ENCODE data around the gene ETNK2. TPM values are rescaled to one million over a fixed set of nuclear protein-coding genes. Genes with fewer than 3 reads are reported as not detected.

The ETNK2 gene
- total and polyA plus RNA-seq, 3 experiments from 2014 or later, result 0.91 to 6.1 (median 1.1) TPM

DNA sequence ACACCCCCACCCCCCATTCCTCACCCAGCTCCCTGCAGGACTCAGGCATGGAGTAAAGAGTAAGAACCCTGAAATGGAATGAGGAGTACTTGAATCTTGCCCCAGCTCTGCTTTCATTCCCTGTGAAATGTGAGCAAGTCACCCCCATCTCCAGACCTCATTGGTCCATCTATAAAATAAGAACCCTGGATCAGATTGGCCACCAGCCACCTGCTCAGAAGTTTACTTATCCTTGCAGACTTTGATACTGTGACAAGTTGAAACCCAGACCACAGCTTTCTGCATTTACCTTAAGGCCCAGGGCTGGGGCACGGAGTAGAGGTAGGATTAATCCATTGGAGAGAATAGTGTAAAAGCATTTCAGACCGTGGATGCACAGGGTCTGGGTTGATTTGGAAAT, 42.2 kb upstream of the ETNK2 start:
- DNase-seq, result no peak
- POLR2A ChIA-PET, result no interaction called here
- Histone ChIP-seq H3K4me1 (ENCODE audit: insufficient read depth, low read length) (no peaks in the 10 kb centered on the region), H3K27ac (ENCODE audit: low read depth, low read length) (no peak overlapping the region), H3K4me3 (ENCODE audit: low read length) (no peak overlapping the region), H3K36me3 (ENCODE audit: insufficient read depth, low read length) (no peaks in the 10 kb centered on the region), H3K9me3 (ENCODE audit: low read length) (no peaks in the 10 kb centered on the region), H3K27me3 (ENCODE audit: insufficient read depth, low read length, poor library complexity, severe bottlenecking) (peaks cover 15% of the 10 kb centered on the region)
- H3K9me3 Mint-ChIP-seq, result no peaks in the 10 kb centered on the region
- H3K27me3 Mint-ChIP-seq, result peaks cover 31 to 55% of the 10 kb centered on the region in 2 donors
- H3K4me3 Mint-ChIP-seq, result no peak overlapping the region
- H3K36me3 Mint-ChIP-seq, result no peaks in the 10 kb centered on the region
- peaks cover 14 to 26% (median 21%) of the 10 kb centered on the region in 3 donors for H3K4me1 Mint-ChIP-seq
- H3K27ac Mint-ChIP-seq, result peak overlapping the region in 1 of 8 donors; percentile 35
- CTCF ChIA-PET, result interaction anchor here (1.6 to 4.5 kb wide), 2 partner anchors 12 to 169 kb away, joined by 3 to 15 read pairs; no protein-coding TSS in a partner anchor

DNA sequence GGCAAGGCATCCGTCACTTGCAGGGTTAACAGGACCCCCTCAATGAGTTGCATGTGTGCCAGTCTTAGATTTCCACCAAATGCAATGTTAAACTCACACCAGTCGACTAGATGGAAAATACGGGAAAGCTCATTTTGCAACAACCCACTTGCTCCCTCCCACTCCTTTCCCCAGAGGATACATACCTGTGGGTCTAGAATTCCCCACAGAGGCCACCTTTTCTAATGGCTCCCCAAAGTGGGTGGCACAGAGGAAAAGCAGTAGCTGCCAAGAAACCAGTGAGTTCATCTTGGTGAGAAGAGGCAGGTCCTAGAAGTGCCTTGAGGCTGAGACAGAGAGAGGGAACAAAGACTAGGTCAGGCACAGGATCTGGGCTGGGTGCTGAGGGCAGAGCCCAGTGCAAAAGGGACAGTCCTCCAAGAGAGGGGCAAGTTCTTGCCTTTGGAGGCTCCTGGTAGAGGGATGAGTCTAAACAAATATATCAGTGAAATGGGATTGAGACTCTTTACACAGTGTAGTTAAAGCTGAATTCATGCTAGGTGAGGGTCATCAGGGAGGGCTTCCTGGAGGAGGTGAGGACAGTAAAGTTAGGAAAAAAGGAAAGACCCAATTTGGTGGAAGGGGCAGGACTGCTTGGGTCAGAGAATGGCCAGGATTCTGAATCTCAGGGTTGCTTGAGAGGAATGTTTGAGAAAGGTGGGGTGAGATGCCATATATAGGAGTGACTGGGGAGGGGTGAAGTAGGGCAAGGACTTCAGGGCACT, 40.9 kb upstream of the ETNK2 start:
- H3K36me3 Mint-ChIP-seq, result no peaks in the 10 kb centered on the region
- no peaks in the 10 kb centered on the region for H3K36me3 ChIP-seq (ENCODE audit: insufficient read depth, low read length)
- H3K4me3 Mint-ChIP-seq, result no peak overlapping the region
- no peaks in the 10 kb centered on the region for H3K9me3 ChIP-seq (ENCODE audit: low read length)
- ChIA-PET CTCF (interaction anchor here (1.6 to 4.5 kb wide), 2 partner anchors 14 to 170 kb away, joined by 3 to 15 read pairs; no protein-coding TSS in a partner anchor), POLR2A (no interaction called here)
- no peaks in the 10 kb centered on the region for H3K9me3 Mint-ChIP-seq
- H3K27me3 Mint-ChIP-seq, result peaks cover 30 to 59% of the 10 kb centered on the region in 2 donors
- DNase-seq, result no peak
- H3K4me3 ChIP-seq (ENCODE audit: low read length), result no peak overlapping the region
- peaks cover 14 to 31% (median 24%) of the 10 kb centered on the region in 3 donors for H3K4me1 Mint-ChIP-seq
- H3K27ac ChIP-seq (ENCODE audit: low read depth, low read length), result no peak overlapping the region
- peaks cover 15% of the 10 kb centered on the region for H3K27me3 ChIP-seq (ENCODE audit: insufficient read depth, low read length, poor library complexity, severe bottlenecking)
- no peaks in the 10 kb centered on the region for H3K4me1 ChIP-seq (ENCODE audit: insufficient read depth, low read length)
- peak overlapping the region in 2 of 8 donors; percentile 31 to 39 for H3K27ac Mint-ChIP-seq

DNA sequence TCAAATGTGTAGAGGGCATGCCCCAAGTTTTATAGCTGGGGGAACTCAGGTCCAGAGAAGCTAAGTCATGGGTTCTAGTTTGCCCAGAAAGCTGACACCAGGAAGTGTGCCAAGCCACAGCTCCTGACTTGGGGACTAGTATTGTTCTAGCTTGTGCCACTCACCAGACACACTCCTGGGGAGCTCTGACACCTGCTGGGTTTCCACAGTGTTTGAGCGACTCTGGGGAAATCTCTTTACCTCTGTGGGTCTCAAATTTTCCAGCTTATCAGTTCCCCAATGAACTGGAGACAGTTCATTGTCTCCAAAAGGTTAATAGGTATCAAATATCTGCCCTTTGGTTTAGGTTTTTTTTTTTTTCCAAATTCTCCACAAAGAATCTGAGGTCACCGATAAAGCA, 40.2 kb upstream of the ETNK2 start:
- H3K27me3 ChIP-seq (ENCODE audit: insufficient read depth, low read length, poor library complexity, severe bottlenecking), result peaks cover 16% of the 10 kb centered on the region
- H3K4me1 Mint-ChIP-seq, result peaks cover 14 to 31% (median 24%) of the 10 kb centered on the region in 3 donors
- ChIA-PET POLR2A (no interaction called here), CTCF (interaction anchor here (4.5 kb wide), 1 partner anchor 14 kb away, joined by 15 read pairs; no protein-coding TSS in a partner anchor)
- no peak overlapping the region for H3K4me3 ChIP-seq (ENCODE audit: low read length)
- no peak for DNase-seq
- no peaks in the 10 kb centered on the region for H3K36me3 Mint-ChIP-seq
- H3K27me3 Mint-ChIP-seq, result peaks cover 32 to 63% of the 10 kb centered on the region in 2 donors
- no peak overlapping the region for H3K27ac ChIP-seq (ENCODE audit: low read depth, low read length)
- no peak overlapping the region for H3K4me3 Mint-ChIP-seq
- no peaks in the 10 kb centered on the region for H3K9me3 Mint-ChIP-seq
- no peak overlapping the region for H3K27ac Mint-ChIP-seq
- H3K9me3 ChIP-seq (ENCODE audit: low read length), result no peaks in the 10 kb centered on the region
- H3K36me3 ChIP-seq (ENCODE audit: insufficient read depth, low read length), result no peaks in the 10 kb centered on the region
- no peaks in the 10 kb centered on the region for H3K4me1 ChIP-seq (ENCODE audit: insufficient read depth, low read length)

DNA sequence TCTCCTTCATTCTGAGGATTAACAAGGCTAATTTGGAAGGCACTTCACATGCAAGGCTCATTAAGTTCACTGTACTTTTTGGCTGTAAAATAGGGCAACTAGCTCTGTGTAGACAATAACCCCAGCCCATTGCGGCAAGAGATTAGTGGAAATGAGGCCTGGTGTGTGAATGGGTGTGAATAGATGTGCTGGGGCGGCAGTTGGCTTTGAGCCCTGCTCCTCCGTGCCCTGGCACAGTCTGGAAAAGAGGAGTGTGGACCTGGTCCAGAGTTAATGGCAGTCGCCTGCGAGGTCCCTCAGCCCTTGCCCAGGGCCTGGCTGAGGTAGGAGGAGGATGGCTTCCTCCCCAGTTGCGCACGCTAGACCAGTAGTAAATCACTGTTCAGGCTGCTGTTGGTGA, 39.6 kb upstream of the ETNK2 start:
- Mint-ChIP-seq H3K27ac (no peak overlapping the region), H3K4me1 (peaks cover 14 to 31% (median 22%) of the 10 kb centered on the region in 3 donors), H3K36me3 (no peaks in the 10 kb centered on the region), H3K4me3 (no peak overlapping the region), H3K9me3 (no peaks in the 10 kb centered on the region), H3K27me3 (peaks cover 35 to 68% of the 10 kb centered on the region in 2 donors)
- Histone ChIP-seq H3K27ac (ENCODE audit: low read depth, low read length) (no peak overlapping the region), H3K9me3 (ENCODE audit: low read length) (no peaks in the 10 kb centered on the region), H3K36me3 (ENCODE audit: insufficient read depth, low read length) (no peaks in the 10 kb centered on the region), H3K27me3 (ENCODE audit: insufficient read depth, low read length, poor library complexity, severe bottlenecking) (peaks cover 20% of the 10 kb centered on the region), H3K4me3 (ENCODE audit: low read length) (no peak overlapping the region), H3K4me1 (ENCODE audit: insufficient read depth, low read length) (no peaks in the 10 kb centered on the region)
- DNase-seq, result no peak
- CTCF ChIA-PET, result interaction anchor here (0.9 to 4.5 kb wide), 2 partner anchors 15 to 172 kb away, joined by 3 to 15 read pairs; no protein-coding TSS in a partner anchor
- POLR2A ChIA-PET, result no interaction called here

DNA sequence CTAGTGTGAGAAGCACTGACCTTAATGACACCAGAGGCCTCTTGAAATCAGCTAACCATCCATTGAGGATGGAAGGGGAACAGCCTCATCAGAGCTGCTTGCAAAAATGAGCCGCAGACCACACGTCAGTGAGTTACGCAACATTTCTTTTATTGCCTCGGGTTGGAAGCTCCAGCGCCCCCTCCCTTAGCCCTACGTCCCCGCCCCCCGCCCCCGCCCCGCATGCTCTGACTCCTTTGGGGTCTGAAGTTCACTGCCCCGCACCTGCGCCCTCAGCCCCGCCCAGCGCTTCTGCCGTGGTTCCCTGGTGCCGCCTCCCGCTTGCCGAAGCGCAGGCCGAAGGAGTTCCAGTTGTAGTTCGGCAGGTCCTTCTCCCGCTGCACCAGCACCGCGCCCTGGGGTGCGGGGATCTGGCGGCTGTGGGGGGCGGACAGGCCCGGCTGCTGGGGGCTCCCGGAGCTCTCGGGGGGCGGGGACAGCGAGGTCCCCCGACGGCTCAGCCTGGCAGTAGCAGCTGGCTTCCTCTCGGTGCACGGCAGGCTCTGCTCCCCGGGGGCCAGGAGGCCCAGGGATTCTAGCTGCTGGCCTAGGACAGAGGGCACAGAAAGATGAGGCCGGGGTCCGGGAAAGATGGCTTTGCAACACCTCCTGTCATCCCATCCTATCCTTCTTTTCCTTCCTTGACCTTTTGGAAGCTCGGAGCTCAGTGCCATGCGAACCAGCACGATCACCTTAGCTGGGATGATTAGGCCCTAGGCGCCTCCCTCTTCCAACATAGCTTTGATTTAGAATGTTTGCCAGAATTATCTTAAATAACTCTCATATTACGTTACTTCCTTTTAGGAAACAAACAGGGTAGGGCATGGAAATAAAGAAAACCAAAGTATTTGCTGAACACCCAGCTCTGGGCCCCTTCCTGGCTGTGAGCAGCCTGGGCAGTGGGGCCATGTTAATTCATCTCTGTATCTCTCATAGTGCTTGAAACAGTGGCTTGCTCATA, 38.7 kb upstream of the ETNK2 start:
- Mint-ChIP-seq H3K27me3 (peaks cover 40 to 68% of the 10 kb centered on the region in 2 donors), H3K27ac (peak overlapping the region in 3 of 8 donors; percentile 72 to 89 (median 77)), H3K9me3 (no peaks in the 10 kb centered on the region), H3K4me3 (peak overlapping the region in 6 of 7 donors; percentile 4 to 61 (median 50)), H3K36me3 (no peaks in the 10 kb centered on the region), H3K4me1 (peaks cover 14 to 31% (median 22%) of the 10 kb centered on the region in 3 donors)
- ChIA-PET CTCF (interaction anchor here (0.9 to 4.5 kb wide), 2 partner anchors 16 to 173 kb away, joined by 3 to 15 read pairs; no protein-coding TSS in a partner anchor), POLR2A (no interaction called here)
- Histone ChIP-seq H3K36me3 (ENCODE audit: insufficient read depth, low read length) (no peaks in the 10 kb centered on the region), H3K27ac (ENCODE audit: low read depth, low read length) (no peak overlapping the region), H3K9me3 (ENCODE audit: low read length) (no peaks in the 10 kb centered on the region), H3K27me3 (ENCODE audit: insufficient read depth, low read length, poor library complexity, severe bottlenecking) (peaks cover 20% of the 10 kb centered on the region), H3K4me1 (ENCODE audit: insufficient read depth, low read length) (no peaks in the 10 kb centered on the region), H3K4me3 (ENCODE audit: low read length) (no peak overlapping the region)
- peak in 2 of 5 donors; percentile 18 to 35 for DNase-seq

DNA sequence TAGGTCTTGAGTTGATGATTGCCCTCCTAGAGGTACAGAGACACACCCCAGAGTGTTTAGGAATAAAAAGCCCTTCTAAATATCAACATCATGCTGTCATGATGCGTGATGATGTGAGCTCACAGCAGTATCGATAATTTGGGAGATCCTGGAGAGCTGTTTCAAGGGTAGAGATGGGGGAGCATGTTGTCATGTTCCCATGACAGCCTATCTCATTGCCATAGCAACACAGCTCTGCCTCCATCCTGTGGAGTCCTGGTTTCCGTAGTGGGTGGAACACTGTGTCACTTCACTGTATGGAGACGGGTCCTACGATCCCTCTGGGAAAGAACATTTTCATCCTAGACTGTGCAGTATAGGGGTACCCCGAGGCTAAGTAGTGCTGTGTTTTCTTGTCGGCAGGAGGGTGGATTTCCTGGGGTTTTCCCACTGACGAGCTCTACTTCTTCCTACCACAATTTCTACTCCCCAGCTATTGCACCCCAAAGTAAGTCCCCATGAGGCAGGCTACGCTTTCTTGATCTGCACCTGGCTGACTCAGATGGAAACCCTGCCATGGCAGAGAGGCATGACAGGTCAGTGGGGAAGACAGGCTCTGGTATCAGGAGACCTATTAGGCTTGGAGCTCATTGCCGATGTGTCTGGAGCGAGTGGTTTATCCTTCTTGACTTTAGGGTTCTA, 37.3 kb upstream of the ETNK2 start:
- peak in 1 of 5 donors; percentile 14 for DNase-seq
- Histone ChIP-seq H3K4me1 (ENCODE audit: insufficient read depth, low read length) (no peaks in the 10 kb centered on the region), H3K36me3 (ENCODE audit: insufficient read depth, low read length) (no peaks in the 10 kb centered on the region), H3K27ac (ENCODE audit: low read depth, low read length) (no peak overlapping the region), H3K4me3 (ENCODE audit: low read length) (no peak overlapping the region), H3K9me3 (ENCODE audit: low read length) (no peaks in the 10 kb centered on the region), H3K27me3 (ENCODE audit: insufficient read depth, low read length, poor library complexity, severe bottlenecking) (peaks cover 20% of the 10 kb centered on the region)
- Mint-ChIP-seq H3K36me3 (no peaks in the 10 kb centered on the region), H3K4me3 (peak overlapping the region in 4 of 7 donors; percentile 3 to 71 (median 29)), H3K9me3 (no peaks in the 10 kb centered on the region), H3K27me3 (peaks cover 39 to 71% of the 10 kb centered on the region in 2 donors), H3K4me1 (peaks cover 9 to 21% (median 15%) of the 10 kb centered on the region in 3 donors), H3K27ac (peak overlapping the region in 6 of 8 donors; percentile 3 to 82 (median 68))
- ChIA-PET CTCF (no interaction called here), POLR2A (interaction anchor here (0.5 kb wide), 1 partner anchor 1219 kb away, joined by 3 read pairs; no protein-coding TSS in a partner anchor)

DNA sequence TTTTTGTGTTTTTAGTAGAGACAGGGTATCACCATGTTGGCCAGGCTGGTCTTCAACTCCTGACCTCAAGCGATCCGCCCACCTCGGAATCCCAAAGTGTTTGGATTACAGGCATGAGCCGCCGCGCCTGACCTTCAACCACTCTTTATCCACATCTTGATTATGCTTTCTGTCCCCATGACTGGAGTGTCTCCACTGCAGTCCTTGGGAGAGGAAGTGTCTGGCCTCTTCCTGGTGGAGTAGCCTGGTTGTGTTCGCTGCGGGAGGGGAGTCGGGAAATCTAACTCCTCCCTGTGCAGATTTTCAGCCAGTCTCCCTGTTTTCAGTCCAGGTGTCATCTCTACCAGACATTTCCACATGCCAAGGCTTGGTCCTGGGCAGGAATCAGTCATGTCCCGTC, 34.8 kb upstream of the ETNK2 start:
- no peaks in the 10 kb centered on the region for H3K9me3 Mint-ChIP-seq
- Histone ChIP-seq H3K27ac (ENCODE audit: low read depth, low read length) (no peak overlapping the region), H3K9me3 (ENCODE audit: low read length) (no peaks in the 10 kb centered on the region), H3K36me3 (ENCODE audit: insufficient read depth, low read length) (no peaks in the 10 kb centered on the region), H3K27me3 (ENCODE audit: insufficient read depth, low read length, poor library complexity, severe bottlenecking) (peaks cover 11% of the 10 kb centered on the region), H3K4me3 (ENCODE audit: low read length) (no peak overlapping the region), H3K4me1 (ENCODE audit: insufficient read depth, low read length) (no peaks in the 10 kb centered on the region)
- POLR2A ChIA-PET, result no interaction called here
- peaks cover 9 to 21% (median 15%) of the 10 kb centered on the region in 3 donors for H3K4me1 Mint-ChIP-seq
- no peak overlapping the region for H3K4me3 Mint-ChIP-seq
- CTCF ChIA-PET, result no interaction called here
- peaks cover 36 to 50% of the 10 kb centered on the region in 2 donors for H3K27me3 Mint-ChIP-seq
- no peak for DNase-seq
- H3K36me3 Mint-ChIP-seq, result no peaks in the 10 kb centered on the region
- H3K27ac Mint-ChIP-seq, result no peak overlapping the region
